ENCODE measurements around the gene L3MBTL4.

- TF ChIP-seq CTCF (IDR thresholded peaks at IDR 0.05 in 8 of 11, conservative IDR thresholded peaks at IDR 0.05 in 3 of 11) (no peak), POLR2A (IDR thresholded peaks at IDR 0.05) (no peak)
Measured at GRCh38 chr18:6022845-6023244, 391.9 kb downstream of the L3MBTL4 start.

All from spleen (tissue), 7 donors.